ENCODE data around the gene BANP.

BANP gene

DNA sequence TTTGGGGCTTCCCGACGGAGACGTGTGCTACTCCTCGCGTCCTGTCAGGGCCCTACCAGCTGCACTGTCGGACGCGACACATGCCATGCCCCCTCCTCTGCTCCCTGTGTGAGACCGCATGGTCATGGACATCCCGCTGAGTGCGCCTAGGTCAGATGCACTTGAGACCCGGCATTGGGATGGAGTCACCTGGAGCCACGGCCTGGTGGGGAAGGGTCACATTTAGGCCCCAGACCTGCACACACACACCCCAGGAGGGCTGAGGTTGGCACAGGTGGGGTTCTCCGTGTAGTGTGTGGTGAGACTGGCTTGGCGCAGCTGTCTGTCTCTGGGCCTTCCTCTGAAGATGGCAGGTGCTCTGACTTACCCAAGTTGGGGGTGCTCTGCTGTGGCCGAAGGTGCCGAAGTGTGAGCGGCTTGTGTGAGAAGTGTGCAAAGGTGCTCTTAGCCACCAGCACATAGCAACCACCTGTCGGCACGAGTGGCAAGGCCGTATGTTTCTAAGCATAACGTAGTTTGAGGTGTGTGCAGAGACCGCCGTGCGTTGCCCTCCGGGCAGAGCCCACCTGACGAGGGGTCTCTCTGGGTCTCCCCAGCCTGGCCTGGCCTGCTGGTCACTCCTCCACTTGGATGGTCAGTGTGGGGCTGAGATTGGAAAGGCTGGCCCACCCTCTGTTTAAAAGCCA is 108.6 kb downstream of the BANP start:
- Histone ChIP-seq H3K36me3 (ENCODE audit: control insufficient read depth, insufficient read depth, low read length) (peaks cover 9% of the 10 kb centered on the region; the same call in 1 of the 2 replicates), H3K4me1 (ENCODE audit: control insufficient read depth, insufficient read depth, low read length) (peaks cover 1% of the 10 kb centered on the region; the same call in 1 of the 2 replicates), H3K9me3 (ENCODE audit: control insufficient read depth, insufficient read depth, low read length) (no peaks in the 10 kb centered on the region), H3K27me3 (ENCODE audit: control insufficient read depth, insufficient read depth, low read length) (no peaks in the 10 kb centered on the region), H3K4me3 (ENCODE audit: low read length) (no peak overlapping the region), H3K27ac (ENCODE audit: low read length) (no peak overlapping the region)
- DNase-seq (ENCODE audit: low read depth, low spot score), result no peak
- no CpG with 5 or more reads among the region's 27 CpGs for WGBS (ENCODE audit: insufficient coverage, insufficient read length)

DNA sequence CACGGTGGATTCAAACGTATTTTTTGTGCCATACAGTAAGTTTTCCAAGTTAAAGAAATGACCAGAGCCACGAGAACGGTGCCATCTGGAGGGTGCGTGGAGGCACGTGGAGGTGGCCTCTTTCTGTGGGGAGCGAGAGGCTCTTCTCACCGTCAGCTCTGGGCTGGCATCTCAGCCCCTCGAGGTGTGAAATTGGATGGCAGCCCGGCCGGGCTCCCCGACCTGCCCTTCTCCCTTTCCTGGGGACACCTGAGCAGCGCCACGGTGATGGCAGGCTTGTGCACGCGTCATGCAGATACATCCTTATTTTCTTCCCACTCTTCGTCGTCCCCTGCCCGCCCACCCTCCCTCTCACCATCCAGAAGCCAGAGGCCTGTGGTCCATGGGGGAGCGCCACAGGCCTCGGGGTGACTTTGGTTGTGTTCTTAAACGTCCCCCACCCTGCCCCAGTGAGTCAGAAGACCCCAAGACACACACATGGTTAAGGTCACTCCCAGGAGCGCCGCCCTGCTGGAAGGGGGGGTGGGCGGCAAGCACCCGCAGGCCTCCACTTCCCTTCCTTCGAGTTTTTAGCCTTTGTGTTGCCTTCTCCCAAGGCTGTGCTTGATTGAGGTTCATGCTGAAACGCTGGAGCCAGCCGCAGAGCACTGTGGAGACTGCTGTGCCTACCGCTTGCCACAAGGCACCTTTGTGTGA is 109.4 kb downstream of the BANP start:
- DNase-seq (ENCODE audit: low read depth, low spot score), result no peak
- H3K4me1 ChIP-seq (ENCODE audit: control insufficient read depth, insufficient read depth, low read length), result peaks cover 1% of the 10 kb centered on the region; the same call in 1 of the 2 replicates
- H3K9me3 ChIP-seq (ENCODE audit: control insufficient read depth, insufficient read depth, low read length), result no peaks in the 10 kb centered on the region
- H3K27ac ChIP-seq (ENCODE audit: low read length), result no peak overlapping the region
- no CpG with 5 or more reads among the region's 30 CpGs for WGBS (ENCODE audit: insufficient coverage, insufficient read length)
- H3K4me3 ChIP-seq (ENCODE audit: low read length), result no peak overlapping the region
- no peaks in the 10 kb centered on the region for H3K27me3 ChIP-seq (ENCODE audit: control insufficient read depth, insufficient read depth, low read length)
- H3K36me3 ChIP-seq (ENCODE audit: control insufficient read depth, insufficient read depth, low read length), result peaks cover 9% of the 10 kb centered on the region; the same call in 1 of the 2 replicates

GRCh38 chr16:88061346-88062110 is 110.3 kb downstream of the BANP start:
- peaks cover 1% of the 10 kb centered on the region; the same call in 1 of the 2 replicates for H3K4me1 ChIP-seq (ENCODE audit: control insufficient read depth, insufficient read depth, low read length)
- no peak overlapping the region for H3K27ac ChIP-seq (ENCODE audit: low read length)
- H3K9me3 ChIP-seq (ENCODE audit: control insufficient read depth, insufficient read depth, low read length), result no peaks in the 10 kb centered on the region
- H3K27me3 ChIP-seq (ENCODE audit: control insufficient read depth, insufficient read depth, low read length), result no peaks in the 10 kb centered on the region
- DNase-seq (ENCODE audit: low read depth, low spot score), result no peak
- WGBS (ENCODE audit: insufficient coverage, insufficient read length), result no CpG with 5 or more reads among the region's 14 CpGs
- H3K4me3 ChIP-seq (ENCODE audit: low read length), result no peak overlapping the region
- H3K36me3 ChIP-seq (ENCODE audit: control insufficient read depth, insufficient read depth, low read length), result peaks cover 9% of the 10 kb centered on the region; the same call in 1 of the 2 replicates

DNA sequence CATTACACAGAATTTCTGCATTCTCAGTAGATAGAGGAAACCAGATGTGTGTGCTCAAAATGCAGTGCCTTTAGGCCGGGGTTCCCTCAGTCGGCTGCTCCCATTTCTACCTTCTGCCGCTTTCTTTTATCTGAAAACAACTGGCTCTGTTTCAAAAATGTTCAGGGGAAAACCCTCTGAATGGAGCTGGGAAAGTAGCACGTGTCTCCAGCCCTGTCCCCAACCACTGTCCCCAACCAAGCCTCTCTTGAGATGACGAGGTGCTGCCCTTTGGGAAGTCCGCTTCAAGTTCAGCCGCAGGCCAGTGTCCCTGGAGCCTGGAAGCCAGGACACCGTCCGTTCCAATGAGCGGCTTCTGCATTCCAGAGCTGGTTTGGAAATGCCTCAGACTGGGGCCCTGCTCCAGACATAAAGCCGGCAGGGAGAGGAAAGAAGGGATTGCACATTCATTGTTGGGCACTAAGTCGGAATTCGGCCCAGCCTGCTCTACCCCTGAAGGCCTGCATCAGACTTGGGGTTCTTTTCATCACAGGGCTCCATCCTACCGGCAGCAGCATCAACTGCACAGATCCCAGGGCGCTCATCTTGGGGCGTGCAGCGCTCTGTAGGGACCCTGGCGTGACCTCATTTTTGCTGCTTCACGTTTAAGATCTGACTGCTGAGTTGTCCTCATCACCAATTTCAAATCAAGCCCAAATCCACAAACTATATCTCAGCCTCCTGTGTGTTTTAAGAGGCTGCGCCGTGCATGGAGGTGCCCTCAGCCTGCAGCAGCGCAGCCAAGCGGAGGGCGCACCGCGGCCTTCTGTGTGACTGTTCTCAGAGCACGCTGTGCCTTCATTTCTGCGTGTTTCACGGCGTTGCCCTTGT is 111.3 kb downstream of the BANP start:
- H3K9me3 ChIP-seq (ENCODE audit: control insufficient read depth, insufficient read depth, low read length), result no peaks in the 10 kb centered on the region
- H3K27me3 ChIP-seq (ENCODE audit: control insufficient read depth, insufficient read depth, low read length), result no peaks in the 10 kb centered on the region
- WGBS (ENCODE audit: insufficient coverage, insufficient read length), result no CpG with 5 or more reads among the region's 30 CpGs

GRCh38 chr16:88063211-88063773 is 112.1 kb downstream of the BANP start:
- peaks cover 9% of the 10 kb centered on the region; the same call in 1 of the 2 replicates for H3K36me3 ChIP-seq (ENCODE audit: control insufficient read depth, insufficient read depth, low read length)
- no peaks in the 10 kb centered on the region for H3K9me3 ChIP-seq (ENCODE audit: control insufficient read depth, insufficient read depth, low read length)
- WGBS (ENCODE audit: insufficient coverage, insufficient read length), result no CpG with 5 or more reads among the region's 16 CpGs
- no peaks in the 10 kb centered on the region for H3K27me3 ChIP-seq (ENCODE audit: control insufficient read depth, insufficient read depth, low read length)
- no peak overlapping the region for H3K27ac ChIP-seq (ENCODE audit: low read length)
- H3K4me1 ChIP-seq (ENCODE audit: control insufficient read depth, insufficient read depth, low read length), result peaks cover 1% of the 10 kb centered on the region; the same call in 1 of the 2 replicates
- H3K4me3 ChIP-seq (ENCODE audit: low read length), result no peak overlapping the region
- no peak for DNase-seq (ENCODE audit: low read depth, low spot score)

More for the DNA sequence above, 111.3 kb downstream of the BANP start:
- Histone ChIP-seq H3K36me3 (ENCODE audit: control insufficient read depth, insufficient read depth, low read length) (peaks cover 9% of the 10 kb centered on the region; the same call in 1 of the 2 replicates), H3K4me1 (ENCODE audit: control insufficient read depth, insufficient read depth, low read length) (peaks cover 1% of the 10 kb centered on the region; the same call in 1 of the 2 replicates), H3K27ac (ENCODE audit: low read length) (no peak overlapping the region), H3K4me3 (ENCODE audit: low read length) (no peak overlapping the region)
- DNase-seq (ENCODE audit: low read depth, low spot score), result no peak

DNA sequence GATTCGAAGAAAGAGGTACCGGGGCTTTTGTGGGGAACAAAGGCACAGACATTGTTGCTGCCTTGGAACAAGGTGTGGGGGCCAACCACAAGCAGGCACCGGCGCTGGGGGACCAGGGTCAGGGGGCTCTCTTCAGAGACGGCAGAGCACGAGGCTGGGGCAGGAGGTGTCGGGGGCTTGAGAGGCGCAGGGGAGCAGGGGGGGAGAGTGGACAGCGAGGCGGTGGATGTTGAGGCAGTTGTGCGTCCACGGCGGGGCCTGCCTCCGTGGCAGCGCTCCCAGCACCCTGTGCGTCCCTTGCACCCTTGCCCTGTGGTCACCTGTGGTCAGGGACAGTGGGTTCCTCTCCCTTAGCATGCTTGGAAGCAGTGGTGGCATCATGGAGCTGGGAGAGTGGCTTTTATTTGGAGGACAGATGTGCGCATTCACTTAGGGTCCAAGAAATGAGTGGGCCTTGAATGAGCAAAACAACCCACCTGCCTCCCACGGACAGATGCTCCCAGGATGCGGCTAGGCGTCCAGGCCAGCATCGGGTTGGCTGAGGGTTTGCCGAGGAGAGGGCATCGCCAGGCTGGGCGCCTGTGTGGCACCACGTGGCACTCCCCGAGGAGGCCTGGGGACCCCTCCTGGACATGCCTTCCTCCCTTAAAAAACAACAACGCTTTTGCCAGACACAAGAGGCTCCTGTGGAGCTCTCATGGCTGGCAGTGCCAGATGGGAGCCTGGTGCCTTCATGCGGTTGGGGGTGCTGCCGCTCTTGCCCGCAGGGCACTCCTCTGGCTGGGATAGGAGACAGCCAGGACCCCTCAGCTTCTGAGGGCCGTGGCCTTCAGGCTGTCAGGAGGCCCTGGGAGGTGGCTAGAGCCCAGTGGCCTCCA is 113.0 kb downstream of the BANP start:
- Histone ChIP-seq H3K36me3 (ENCODE audit: control insufficient read depth, insufficient read depth, low read length) (peaks cover 9% of the 10 kb centered on the region; the same call in 1 of the 2 replicates), H3K27me3 (ENCODE audit: control insufficient read depth, insufficient read depth, low read length) (no peaks in the 10 kb centered on the region), H3K4me3 (ENCODE audit: low read length) (no peak overlapping the region), H3K27ac (ENCODE audit: low read length) (no peak overlapping the region), H3K9me3 (ENCODE audit: control insufficient read depth, insufficient read depth, low read length) (no peaks in the 10 kb centered on the region), H3K4me1 (ENCODE audit: control insufficient read depth, insufficient read depth, low read length) (peaks cover 1% of the 10 kb centered on the region; the same call in 1 of the 2 replicates)
- DNase-seq (ENCODE audit: low read depth, low spot score), result no peak
- no CpG with 5 or more reads among the region's 31 CpGs for WGBS (ENCODE audit: insufficient coverage, insufficient read length)

DNA sequence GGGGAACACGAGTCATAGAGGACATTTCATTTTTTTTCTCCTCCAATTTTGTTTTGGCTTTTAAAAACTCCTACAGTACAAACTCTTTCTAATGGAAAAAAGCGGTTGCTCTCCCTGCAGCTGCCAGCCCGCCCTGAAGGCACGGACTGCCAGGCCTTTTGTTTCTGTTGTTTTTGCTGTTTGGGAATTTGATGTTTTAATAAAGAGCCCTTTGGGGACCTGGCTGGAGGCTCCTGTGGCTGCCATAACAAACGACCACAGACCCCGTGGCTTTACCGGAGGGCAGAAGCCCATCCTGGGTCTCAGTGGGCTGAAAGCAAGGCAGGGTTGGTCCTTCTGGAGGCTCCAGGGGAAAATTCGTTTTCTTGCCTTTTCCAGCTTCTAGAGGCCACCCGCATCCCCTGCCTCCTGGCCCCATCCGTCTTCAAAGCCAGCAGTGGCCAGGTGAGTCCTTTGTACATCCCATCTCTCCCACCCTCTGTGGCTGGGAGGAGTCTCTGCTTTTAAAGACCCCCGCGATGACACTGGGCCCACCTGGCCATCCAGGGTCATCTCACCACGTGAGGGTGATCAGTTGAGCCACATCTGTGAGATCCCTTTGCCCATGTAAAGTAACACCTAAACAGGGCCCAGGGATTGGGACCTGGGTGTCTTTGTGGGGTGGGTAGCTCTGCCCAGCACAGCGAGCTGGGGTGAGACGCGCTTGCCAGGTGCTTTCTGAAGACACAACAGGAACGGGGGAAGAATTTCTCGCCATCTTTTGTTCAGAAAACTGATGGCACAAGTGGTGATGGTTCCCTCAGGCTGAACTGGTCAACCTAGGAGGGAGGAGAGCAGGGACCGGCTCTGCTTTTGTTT is 113.9 kb downstream of the BANP start:
- H3K27me3 ChIP-seq (ENCODE audit: control insufficient read depth, insufficient read depth, low read length), result no peaks in the 10 kb centered on the region
- no peaks in the 10 kb centered on the region for H3K9me3 ChIP-seq (ENCODE audit: control insufficient read depth, insufficient read depth, low read length)
- peaks cover 1% of the 10 kb centered on the region; the same call in 1 of the 2 replicates for H3K4me1 ChIP-seq (ENCODE audit: control insufficient read depth, insufficient read depth, low read length)
- no peak overlapping the region for H3K4me3 ChIP-seq (ENCODE audit: low read length)
- no peak for DNase-seq (ENCODE audit: low read depth, low spot score)
- peaks cover 8% of the 10 kb centered on the region; the same call in 1 of the 2 replicates for H3K36me3 ChIP-seq (ENCODE audit: control insufficient read depth, insufficient read depth, low read length)
- no peak overlapping the region for H3K27ac ChIP-seq (ENCODE audit: low read length)
- WGBS (ENCODE audit: insufficient coverage, insufficient read length), result no CpG with 5 or more reads among the region's 19 CpGs

DNA sequence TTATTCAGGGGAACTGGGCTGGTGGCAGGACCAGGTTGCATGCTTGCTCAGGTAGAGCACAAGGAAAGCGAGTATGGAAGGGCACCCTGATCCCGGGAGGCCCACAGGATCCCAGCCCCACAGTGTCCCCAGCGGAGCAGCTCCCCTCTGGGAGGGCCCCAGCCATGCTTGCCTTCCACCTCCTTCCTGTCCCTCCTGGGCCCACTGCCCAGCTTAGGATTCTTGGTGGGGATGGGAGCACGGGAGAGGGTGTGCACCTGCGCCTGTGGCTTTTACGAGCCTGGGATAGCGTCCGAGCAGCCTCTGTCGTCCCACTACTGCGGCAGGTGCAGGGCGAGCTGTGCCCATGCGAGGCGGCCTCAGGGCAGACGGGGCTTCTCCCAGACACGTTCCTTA is 114.5 kb downstream of the BANP start:
- Histone ChIP-seq H3K27me3 (ENCODE audit: control insufficient read depth, insufficient read depth, low read length) (no peaks in the 10 kb centered on the region), H3K27ac (ENCODE audit: low read length) (no peak overlapping the region), H3K36me3 (ENCODE audit: control insufficient read depth, insufficient read depth, low read length) (peaks cover 5% of the 10 kb centered on the region; the same call in 1 of the 2 replicates), H3K4me3 (ENCODE audit: low read length) (no peak overlapping the region), H3K4me1 (ENCODE audit: control insufficient read depth, insufficient read depth, low read length) (peaks cover 1% of the 10 kb centered on the region; the same call in 1 of the 2 replicates), H3K9me3 (ENCODE audit: control insufficient read depth, insufficient read depth, low read length) (no peaks in the 10 kb centered on the region)
- DNase-seq (ENCODE audit: low read depth, low spot score), result no peak
- no CpG with 5 or more reads among the region's 15 CpGs for WGBS (ENCODE audit: insufficient coverage, insufficient read length)

All from iPS DF 6.9 (cell line).